MV-4-11 (cell line): ENCODE measurements around the gene TMEM220.
A peak's percentile ranks its signal among the peaks of the same experiment; 100 is the strongest.
"Not testable (repeated sequence)": the region's sequence is repeated elsewhere in the genome, so short reads cannot be mapped to it uniquely, and the experiment has no call there.

ENCODE experiments used
- DNase-seq: peaks from one replicate; lab custom pipeline; 2025; lab: John Stamatoyannopoulos, UW

The TMEM220 gene

GRCh38 chr17:10754861-10755591 is 25.2 kb upstream of the TMEM220 start:
- no peak for DNase-seq

GRCh38 chr17:10754109-10754508 is 24.3 kb upstream of the TMEM220 start:
- peak; percentile 9 for DNase-seq

GRCh38 chr17:10752696-10753095 is 22.9 kb upstream of the TMEM220 start:
- no peak for DNase-seq

- no peak for DNase-seq
Measured at GRCh38 chr17:10751563-10751962, 21.7 kb upstream of the TMEM220 start.

GRCh38 chr17:10750210-10750609 is 20.4 kb upstream of the TMEM220 start:
- DNase-seq, result no peak

GRCh38 chr17:10748531-10749181 is 18.8 kb upstream of the TMEM220 start:
- DNase-seq, result no peak

GRCh38 chr17:10745231-10745630 is 15.4 kb upstream of the TMEM220 start:
- no peak for DNase-seq

- no peak for DNase-seq
Measured at GRCh38 chr17:10744501-10745000, 14.7 kb upstream of the TMEM220 start.

- no peak for DNase-seq
Measured at GRCh38 chr17:10743316-10744009, 13.6 kb upstream of the TMEM220 start.

GRCh38 chr17:10742431-10742830 is 12.6 kb upstream of the TMEM220 start:
- DNase-seq, result no peak

- DNase-seq, result no peak
Measured at GRCh38 chr17:10741416-10742135, 11.8 kb upstream of the TMEM220 start.

- no peak for DNase-seq
Measured at GRCh38 chr17:10739386-10739785, 9.6 kb upstream of the TMEM220 start.

- DNase-seq, result no peak
Measured at GRCh38 chr17:10738521-10739258, 8.9 kb upstream of the TMEM220 start.

GRCh38 chr17:10737736-10738135 is 7.9 kb upstream of the TMEM220 start:
- DNase-seq, result no peak

- peak; percentile 4 for DNase-seq
Measured at GRCh38 chr17:10737168-10737622, 7.4 kb upstream of the TMEM220 start.

GRCh38 chr17:10735821-10736220 is 6.0 kb upstream of the TMEM220 start:
- no peak for DNase-seq

- no peak for DNase-seq
Measured at GRCh38 chr17:10735251-10735650, 5.4 kb upstream of the TMEM220 start.

- DNase-seq, result no peak
Measured at GRCh38 chr17:10733666-10734065, 3.8 kb upstream of the TMEM220 start.

GRCh38 chr17:10732121-10732520 is 2.3 kb upstream of the TMEM220 start:
- DNase-seq, result not testable (repeated sequence)

- DNase-seq, result no peak
Measured at GRCh38 chr17:10731408-10731879, 1.6 kb upstream of the TMEM220 start.

GRCh38 chr17:10730247-10730646 is 424 bp upstream of the TMEM220 start:
- DNase-seq, result not testable (repeated sequence)
